Neural progenitor cell (in vitro differentiated cells): ENCODE results near the gene PRICKLE3.

Source experiments
- CTCF ChIP-seq: fragments of 200-600 bp; sonication (generic); IDR thresholded peaks from 2 replicates; pipeline ENCODE4 v1.5.1; 2017; ENCODE audit warnings: antibody characterized with exemption, mild to moderate bottlenecking
- EZH2 ChIP-seq: fragments of 200-600 bp; sonication (generic); IDR thresholded peaks from 2 replicates; pipeline ENCODE4 v1.6.1; 2017; ENCODE audit warnings: antibody characterized with exemption, mild to moderate bottlenecking, moderate library complexity

- TF ChIP-seq CTCF (no peak), EZH2 (no peak)
These were observed 17.4 kb upstream of the PRICKLE3 start for GRCh38 chrX:49203536-49203935.
